Epidermal melanocyte (primary cell): Measurements from ENCODE around the gene RFNG.

Experiments
- DNase-seq: peaks from one replicate; pipeline ENCODE4 v3.0.0; 2011; ENCODE audit warnings: low spot score; ENCODE audit not compliant: insufficient read length

The RFNG gene

GRCh38 chr17:82089723-82090548, 38.3 kb upstream of the RFNG start:
- DNase-seq = no peak

- DNase-seq = no peak
Observed at GRCh38 chr17:82088838-82089722, 37.5 kb upstream of the RFNG start.

DNA sequence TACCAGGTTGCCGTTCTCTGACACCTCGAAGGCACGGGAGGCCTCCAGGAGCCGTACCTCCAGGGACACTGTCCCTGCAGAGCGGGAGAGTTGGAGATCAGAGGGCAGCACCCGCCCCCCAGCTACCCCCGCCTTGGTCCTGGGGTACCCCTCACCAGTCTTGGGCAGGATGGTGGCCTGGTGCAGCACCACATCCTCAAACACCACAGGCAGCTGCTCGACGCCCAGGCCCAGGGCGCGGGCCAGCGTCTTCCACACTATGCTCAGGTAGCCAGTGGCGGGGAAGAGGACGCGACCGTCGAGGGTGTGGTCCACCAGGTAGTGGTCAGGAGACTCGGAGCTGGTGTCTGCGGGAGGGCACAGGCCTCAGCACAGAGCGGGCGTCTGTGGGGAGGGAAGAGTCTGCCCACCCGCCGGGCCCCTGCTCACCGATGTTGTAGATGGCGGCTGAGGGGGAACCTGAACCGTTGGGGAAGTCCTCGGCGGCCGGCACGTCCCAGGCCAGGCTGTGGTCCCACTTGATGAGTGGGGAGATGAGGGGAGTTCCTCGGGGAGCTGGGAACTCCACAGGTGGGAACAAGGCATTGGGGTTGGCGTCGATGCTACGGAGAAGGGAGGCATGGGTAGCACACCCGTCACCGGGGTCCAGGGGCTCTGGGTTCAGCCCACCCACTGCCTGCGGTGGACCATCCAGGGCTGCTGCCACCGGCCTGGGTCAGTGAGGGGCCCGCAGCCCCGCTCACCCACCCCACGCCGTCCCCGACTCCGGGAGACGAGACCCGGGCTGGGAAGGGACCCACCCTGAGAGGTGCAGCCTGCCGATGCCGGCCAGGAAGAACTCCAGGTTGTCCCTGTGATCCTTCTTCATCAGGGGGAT, 36.6 kb upstream of the RFNG start:
- DNase-seq = no peak

DNA sequence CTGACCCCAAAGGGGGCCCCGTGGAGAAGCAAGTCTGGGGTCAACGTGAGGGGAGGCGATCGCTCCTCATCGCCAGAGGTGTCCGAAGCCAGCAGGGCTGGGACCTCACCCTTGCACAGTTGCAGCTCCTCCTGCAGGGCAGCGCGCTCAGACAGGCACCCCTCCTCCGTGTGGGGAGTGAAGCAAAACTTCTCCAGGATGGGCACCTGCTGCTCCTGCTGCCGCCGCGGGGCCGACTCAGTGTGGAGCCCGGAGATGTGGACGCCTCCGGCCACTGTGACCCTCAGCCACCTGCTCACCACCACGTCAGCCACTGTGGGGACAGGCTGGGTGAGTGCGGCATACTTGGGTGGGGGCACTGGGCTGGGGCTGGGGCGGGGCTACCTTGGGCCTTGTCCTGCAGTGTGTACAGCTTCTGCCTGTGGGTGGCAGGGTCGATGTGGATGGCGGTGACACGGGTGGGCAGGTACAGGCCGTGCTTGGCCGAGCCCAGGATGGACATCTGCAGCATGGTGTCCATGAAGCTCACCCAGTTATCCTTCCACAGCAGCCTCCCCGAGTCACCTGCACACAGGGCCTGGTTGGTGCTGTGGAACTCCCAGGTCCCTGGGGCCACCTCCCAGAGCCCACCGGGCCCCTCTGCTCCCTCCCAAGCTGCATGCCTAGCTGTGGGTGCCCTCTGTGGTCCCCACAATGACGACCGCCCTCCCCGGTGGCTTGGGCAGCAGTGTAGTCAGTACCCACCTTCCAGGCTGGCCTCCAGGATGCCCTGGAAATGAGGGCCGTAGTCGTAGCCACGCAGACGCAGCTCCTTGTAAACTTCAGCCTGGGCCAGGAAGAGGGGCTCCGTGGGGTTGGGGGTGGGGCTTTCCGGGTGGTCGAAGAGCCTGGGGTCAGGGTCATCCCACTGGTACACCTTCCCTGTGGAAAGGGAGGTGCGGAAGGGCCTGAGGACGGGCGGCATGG, 35.6 kb upstream of the RFNG start:
- DNase-seq = no peak

DNA sequence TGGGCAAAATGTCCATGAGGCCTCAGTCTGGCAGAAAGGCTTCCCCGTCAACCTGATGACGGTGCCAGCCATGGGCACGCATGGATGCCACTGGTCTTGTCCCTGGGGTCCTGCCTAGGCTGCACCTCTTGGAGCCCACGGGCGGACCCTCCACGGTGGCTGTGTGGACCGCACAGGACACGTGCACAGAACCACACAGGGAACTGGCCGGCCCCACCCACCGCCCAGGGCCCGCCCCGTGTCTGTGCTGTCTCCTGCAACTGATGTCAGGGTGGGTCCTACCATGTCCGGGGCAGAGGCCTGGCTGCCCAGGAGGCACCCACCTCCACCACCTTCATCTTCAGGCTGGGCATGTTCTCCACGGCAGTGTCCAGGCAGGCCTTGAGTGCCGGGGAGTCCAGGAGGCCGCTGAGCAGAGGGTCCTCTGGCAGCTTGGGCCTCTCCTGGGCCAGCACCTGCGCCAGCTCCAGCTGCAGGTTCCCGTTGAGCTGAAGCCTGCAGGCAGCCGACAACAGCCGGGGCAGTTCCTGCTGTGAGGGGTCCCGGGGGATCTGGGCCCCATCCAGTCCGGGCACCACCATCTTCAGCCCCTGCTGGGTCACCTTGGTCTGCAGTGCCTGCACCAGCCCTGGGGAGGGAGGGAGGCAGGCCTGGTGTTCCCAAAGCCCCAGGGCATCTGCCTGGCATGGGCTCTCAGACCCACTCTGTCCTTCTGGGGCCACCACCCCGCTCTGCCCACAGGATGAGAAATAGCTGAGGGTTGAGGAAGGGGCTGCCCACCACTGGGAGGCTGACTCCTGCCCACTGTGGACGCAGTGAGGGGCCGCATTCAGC, 34.5 kb upstream of the RFNG start:
- no peak for DNase-seq

DNA sequence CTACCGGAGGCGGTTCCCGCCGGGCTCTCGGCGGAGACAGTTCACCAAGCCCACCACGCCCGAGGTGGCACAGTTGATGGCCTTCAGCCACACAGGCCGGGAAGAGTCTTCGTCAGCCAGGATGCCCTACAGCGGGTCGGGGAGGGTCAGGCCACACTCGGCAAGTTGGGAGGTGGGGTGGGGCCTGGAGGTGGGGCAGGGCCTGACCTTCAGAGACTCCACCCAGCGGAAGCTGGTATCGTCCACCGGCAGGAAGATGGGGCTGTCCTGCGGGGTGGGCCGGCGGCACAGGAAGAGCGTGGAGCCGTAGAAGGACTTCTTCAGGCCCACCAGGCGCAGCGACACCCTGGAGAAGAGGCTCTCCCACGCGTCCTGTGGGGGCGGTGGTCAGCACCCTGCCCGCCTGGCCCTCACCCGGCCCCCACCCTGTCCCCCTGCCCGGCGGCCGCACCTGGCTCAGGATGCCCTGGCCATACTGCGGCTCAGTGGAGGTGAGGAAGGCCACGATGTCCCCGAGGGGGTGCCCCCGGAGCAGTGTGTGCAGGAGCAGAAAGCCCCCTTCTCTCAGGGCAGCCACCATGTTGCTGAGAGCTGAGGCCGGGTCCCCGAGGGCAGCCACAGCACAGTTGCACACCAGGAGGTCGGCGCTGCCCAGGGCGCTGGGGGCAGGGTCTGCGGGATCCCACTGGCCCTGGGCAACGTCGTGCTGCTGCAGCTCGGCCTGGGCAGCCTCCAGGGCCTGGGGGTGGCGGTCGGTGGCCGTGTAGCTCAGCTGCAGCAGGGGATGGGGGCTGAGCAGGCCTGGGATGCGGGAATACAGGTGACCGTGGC, 33.6 kb upstream of the RFNG start:
- no peak for DNase-seq

DNA sequence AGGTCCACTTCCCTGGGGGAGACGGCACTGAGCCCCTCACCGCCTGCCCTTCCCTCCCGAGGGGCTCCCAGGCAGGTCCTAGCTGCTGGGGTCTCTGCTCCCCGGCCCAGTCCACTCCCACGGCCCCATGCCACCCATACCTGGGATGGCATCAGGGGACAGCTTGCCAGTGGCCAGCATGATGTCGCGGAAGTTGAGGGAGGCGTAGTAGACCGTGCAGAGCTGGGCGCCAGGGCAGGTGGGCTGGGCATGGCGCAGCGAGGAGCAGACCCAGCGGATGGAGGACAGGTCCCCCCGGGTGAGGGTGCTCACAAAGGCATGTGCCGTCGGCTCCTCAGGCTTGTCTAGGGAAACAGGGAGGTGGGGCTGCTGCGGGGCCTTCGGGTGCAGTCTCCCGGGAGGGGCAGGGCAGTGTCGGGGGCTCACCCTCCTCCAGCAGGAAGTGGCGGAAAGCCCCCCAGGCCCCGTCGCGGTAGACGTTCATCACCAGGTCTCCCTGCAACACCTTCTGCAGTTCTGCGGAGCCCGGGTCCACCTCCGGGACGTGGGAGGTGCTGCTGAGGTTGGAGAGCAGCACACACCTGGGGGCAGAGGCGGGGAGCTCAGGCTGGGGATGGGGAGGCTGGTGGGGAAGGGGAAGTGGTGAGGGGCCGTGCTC, 32.9 kb upstream of the RFNG start:
- DNase-seq = no peak

GRCh38 chr17:82083533-82084359, 32.1 kb upstream of the RFNG start:
- DNase-seq = no peak

DNA sequence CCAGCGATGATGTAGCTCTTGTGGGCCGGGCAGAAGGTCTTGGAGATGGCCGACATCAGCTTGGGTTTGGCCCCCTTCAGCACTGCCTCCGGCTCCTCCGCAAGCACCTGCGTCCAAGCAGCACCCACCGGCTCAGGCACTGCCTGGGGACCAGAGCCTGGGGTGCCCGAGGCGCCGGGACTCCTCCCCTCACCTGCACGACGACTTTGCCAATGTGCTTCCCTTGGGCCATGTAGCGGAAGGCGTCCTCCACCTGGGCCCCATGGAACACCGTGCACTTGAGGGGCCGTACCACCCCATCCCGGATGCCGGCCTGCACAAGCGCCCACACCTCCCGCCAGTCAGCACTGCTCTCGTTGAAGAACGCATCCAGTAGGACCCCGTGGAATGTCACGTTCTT, 31.4 kb upstream of the RFNG start:
- DNase-seq = no peak

GRCh38 chr17:82082456-82082855, 30.8 kb upstream of the RFNG start:
- no peak for DNase-seq

- DNase-seq = no peak
Observed at GRCh38 chr17:82081966-82082365, 30.4 kb upstream of the RFNG start.

DNA sequence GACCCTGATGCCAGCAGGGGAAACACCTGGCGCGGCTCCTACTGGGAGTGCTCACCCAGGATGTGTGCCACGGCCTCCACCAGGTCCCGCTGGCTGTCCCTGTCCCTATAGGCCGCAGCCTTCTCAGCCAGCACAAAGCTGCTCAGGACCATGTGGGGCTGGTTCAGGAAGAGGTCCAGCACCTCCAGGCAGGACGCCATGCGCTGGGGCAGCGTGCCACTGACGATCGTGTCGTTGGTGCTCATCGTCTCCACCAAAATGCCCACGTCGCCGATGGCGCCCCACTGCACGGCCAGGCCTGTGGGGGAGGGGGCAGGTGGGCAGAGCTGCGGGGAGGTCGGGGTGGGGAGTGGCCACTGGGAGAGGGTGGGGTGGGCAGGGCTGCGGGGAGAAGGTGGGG, 29.9 kb upstream of the RFNG start:
- DNase-seq = no peak

DNA sequence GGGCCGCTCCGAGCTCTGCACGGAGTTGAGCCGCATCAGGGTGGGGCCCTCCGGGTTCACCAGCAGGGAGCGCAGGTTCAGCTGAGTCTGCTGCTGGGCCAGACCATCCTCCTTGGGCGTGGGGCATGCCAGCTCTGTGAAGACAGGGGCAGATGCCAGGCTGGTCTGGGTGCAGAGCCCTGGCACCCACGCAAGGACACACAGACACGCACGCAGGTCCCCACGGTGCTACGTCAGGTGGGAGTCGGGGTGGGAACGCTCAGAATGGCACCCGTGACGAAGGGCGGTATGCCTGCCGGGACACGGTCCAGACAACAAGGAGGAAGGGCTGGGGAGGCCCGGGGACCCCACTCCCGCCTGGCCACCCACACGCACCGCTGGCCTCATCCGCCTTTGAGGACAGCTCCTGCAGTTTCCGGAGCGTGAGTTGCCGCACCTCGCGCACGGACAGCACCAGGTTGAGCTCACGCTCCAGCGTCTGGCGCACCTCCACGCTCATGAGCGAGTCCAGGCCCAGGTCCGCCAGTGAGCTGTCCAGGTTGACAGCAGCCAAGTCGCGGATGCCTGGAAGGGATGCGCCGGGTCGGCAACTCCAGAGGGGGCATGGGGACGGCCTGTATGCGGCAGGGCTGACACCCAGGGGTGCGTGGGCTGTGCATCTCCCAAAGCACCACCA, 29.3 kb upstream of the RFNG start:
- DNase-seq = no peak

- DNase-seq = no peak
Observed at GRCh38 chr17:82080048-82080788, 28.6 kb upstream of the RFNG start.

DNA sequence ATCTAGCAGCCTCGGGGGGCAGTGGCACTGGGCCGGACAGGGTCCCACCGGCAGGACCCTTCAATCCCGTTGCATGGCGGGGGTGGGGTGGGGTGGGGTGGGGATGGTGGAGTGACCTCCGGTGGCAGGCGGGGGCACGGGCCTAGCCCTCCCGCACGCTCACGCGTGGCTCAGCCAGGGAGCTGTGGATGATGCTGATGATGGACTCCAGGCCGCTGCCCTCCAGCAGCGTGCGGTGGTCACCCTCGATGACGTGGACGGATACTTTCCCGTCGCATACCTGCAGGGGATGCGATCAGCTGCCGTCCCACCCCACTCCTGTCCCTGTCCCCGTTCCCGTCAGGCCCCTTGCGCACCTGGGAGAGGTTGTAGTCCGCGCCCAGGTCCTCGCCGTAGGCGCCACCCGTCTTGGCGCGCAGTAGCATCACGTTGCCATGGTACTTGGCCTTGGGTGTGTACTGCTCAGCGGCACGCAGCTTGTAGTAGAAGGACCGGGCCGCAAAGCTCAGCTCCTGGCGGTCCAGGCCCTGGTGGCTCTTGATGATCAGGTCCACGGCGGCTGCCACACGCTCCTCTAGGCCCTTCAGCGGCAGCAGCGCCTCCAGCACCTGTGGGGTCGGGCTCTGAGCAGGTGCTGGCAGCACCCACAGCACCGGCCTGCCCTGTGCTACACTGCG, 27.5 kb upstream of the RFNG start:
- no peak for DNase-seq
